Thyroid gland (tissue), 4 donors: ENCODE measurements around the gene SOWAHD. TPM values are rescaled to one million over a fixed set of nuclear protein-coding genes. Genes with fewer than 3 reads are reported as not detected.

Experiments
- DNase-seq, 2 donors: peaks; one replicate each; pipeline ENCODE4 v3.0.0-alpha.2; 2019
- H3K27ac ChIP-seq, 3 donors: fragments of 200-600 bp; sonication (generic); 1 replicate in 2 of 3; 2 replicates in 1 of 3; pipeline ENCODE4 v1.5.1; 2016 to 2019; ENCODE audit warnings: mild to moderate bottlenecking in 1 of 3, moderate library complexity in 1 of 3
- H3K27me3 ChIP-seq: fragments of 200-600 bp; sonication (generic); one replicate; pipeline ENCODE4 v1.5.1; 2019
- H3K36me3 ChIP-seq, 2 donors: fragments of 200-600 bp; sonication (generic); one replicate each; pipeline ENCODE4 v1.5.1; 2016 to 2019
- H3K4me1 ChIP-seq, 2 donors: fragments of 200-600 bp; sonication (generic); one replicate each; pipeline ENCODE4 v1.5.1; 2017 to 2019
- H3K4me3 ChIP-seq, 3 donors: fragments of 200-600 bp; sonication (generic); replicated peaks in 1 of 3; 1 replicate in 2 of 3; 2 replicates in 1 of 3; pipeline ENCODE4 v1.5.1; 2016; ENCODE audit warnings: mild to moderate bottlenecking in 1 of 3
- H3K9me3 ChIP-seq: fragments of 200-600 bp; sonication (generic); one replicate; pipeline ENCODE4 v1.5.1; 2017
- CTCF ChIP-seq, 6 experiments: fragments of 200-600 bp in 3 of 6; fragments of 450-650 bp in 3 of 6; sonication (generic) in 3 of 6; IDR thresholded peaks; one replicate each; pipeline ENCODE4 v1.5.1; 2016 to 2019; ENCODE audit warnings: antibody characterized with exemption in 6 of 6, mild to moderate bottlenecking in 2 of 6, inconsistent platforms in 1 of 6, moderate library complexity in 1 of 6
- POLR2A ChIP-seq, 2 donors: fragments of 450-650 bp; IDR thresholded peaks; one replicate each; pipeline ENCODE4 v1.6.1; 2017; ENCODE audit warnings: antibody characterized with exemption in 2 of 2, mild to moderate bottlenecking in 2 of 2, moderate library complexity in 1 of 2
- WGBS, 2 donors: methylation state at CpG; one replicate each; pipeline ENCODE4 v1.1.5; 2017; 5-methylcytosine and 5-hydroxymethylcytosine counted together
- intact Hi-C: fragments of 100-400 bp; cut with DNase I; formaldehyde crosslinking; loops from one replicate; pipeline ENCODE4 v1.15.1; 2023
- total RNA-seq, 4 donors: library from RNA; depleted of rRNA; stranded (reverse); fragments of >200 nt; gene quantifications; one replicate each; pipeline ENCODE4 v1.2.3, GENCODE V29; 2016

Gene SOWAHD
- total RNA-seq = not detected

GRCh38 chrX:119757979-119758730 lies at the start of gene SOWAHD:
Gene SOWAHD, plus strand, starts transcription at chrX:119758588. Its CDS starts 80 bp downstream, at chrX:119758668.
- Histone ChIP-seq H3K27me3 (no peaks in the 10 kb centered on the region), H3K4me3 (peak within 1 kb of the TSS; percentile 13 to 32 (median 15)), H3K4me1 (no peaks in the 10 kb centered on the region), H3K9me3 (no peaks in the 10 kb centered on the region), H3K27ac (no peak within 1 kb of the TSS), H3K36me3 (no peaks in the 10 kb centered on the region)
- peak; percentile 16 to 29 for DNase-seq
- TF ChIP-seq CTCF (IDR thresholded peaks at IDR 0.05) (no peak), POLR2A (IDR thresholded peaks at IDR 0.05) (no peak)
- WGBS, 2 donors = no CpG with 5 or more reads among the region's 59 CpGs
- intact Hi-C loops = no loop called here

GRCh38 chrX:119708936-119709335 lies 49.5 kb upstream of the SOWAHD start:
- TF ChIP-seq POLR2A (IDR thresholded peaks at IDR 0.05) (no peak), CTCF (IDR thresholded peaks at IDR 0.05) (no peak)
- no peak overlapping the region for H3K4me3 ChIP-seq
- H3K27ac ChIP-seq = no peak overlapping the region
- H3K4me1 ChIP-seq = no peaks in the 10 kb centered on the region
- intact Hi-C loops = no loop called here
- WGBS, 2 donors = 83 to 95% methylated on average over 2 of the region's 2 CpGs
- H3K27me3 ChIP-seq = no peaks in the 10 kb centered on the region
- no peaks in the 10 kb centered on the region for H3K9me3 ChIP-seq
- no peak for DNase-seq
- H3K36me3 ChIP-seq = no peaks in the 10 kb centered on the region

GRCh38 chrX:119709630-119710029 lies 48.8 kb upstream of the SOWAHD start:
- intact Hi-C loops = no loop called here
- Histone ChIP-seq H3K4me3 (no peak overlapping the region), H3K36me3 (no peaks in the 10 kb centered on the region), H3K27ac (no peak overlapping the region), H3K9me3 (no peaks in the 10 kb centered on the region), H3K27me3 (no peaks in the 10 kb centered on the region), H3K4me1 (no peaks in the 10 kb centered on the region)
- whole genome bisulfite sequencing, 2 donors = 86 to 87% methylated on average over 2 to 3 of the region's 3 CpGs
- TF ChIP-seq POLR2A (IDR thresholded peaks at IDR 0.05) = no peak
- no peak for TF ChIP-seq CTCF (IDR thresholded peaks at IDR 0.05)
- DNase-seq = no peak

GRCh38 chrX:119721487-119721886 lies 36.9 kb upstream of the SOWAHD start:
- 86 to 91% methylated on average over 6 of the region's 6 CpGs for WGBS, 2 donors
- H3K4me3 ChIP-seq = no peak overlapping the region
- DNase-seq = no peak
- intact Hi-C loops = no loop called here
- H3K27ac ChIP-seq = no peak overlapping the region
- TF ChIP-seq POLR2A (IDR thresholded peaks at IDR 0.05) (no peak), CTCF (IDR thresholded peaks at IDR 0.05) (no peak)
- H3K36me3 ChIP-seq = no peaks in the 10 kb centered on the region
- H3K27me3 ChIP-seq = no peaks in the 10 kb centered on the region
- H3K4me1 ChIP-seq = no peaks in the 10 kb centered on the region
- H3K9me3 ChIP-seq = no peaks in the 10 kb centered on the region

- H3K27me3 ChIP-seq = no peaks in the 10 kb centered on the region
- no peaks in the 10 kb centered on the region for H3K4me1 ChIP-seq
- WGBS, 2 donors = 96 to 100% methylated on average over 2 of the region's 2 CpGs
- no peak for TF ChIP-seq POLR2A (IDR thresholded peaks at IDR 0.05)
- H3K9me3 ChIP-seq = no peaks in the 10 kb centered on the region
- no peak overlapping the region for H3K4me3 ChIP-seq
- no peak overlapping the region for H3K27ac ChIP-seq
- no peak for DNase-seq
- intact Hi-C loops = no loop called here
- no peaks in the 10 kb centered on the region for H3K36me3 ChIP-seq
Observed at GRCh38 chrX:119721926-119722325, 36.5 kb upstream of the SOWAHD start.
